ENCODE measurements around the gene DOCK4. TPM values are rescaled to one million over a fixed set of nuclear protein-coding genes. Genes with fewer than 3 reads are reported as not detected.

Gene DOCK4
- total and polyA plus RNA-seq, 7 donors, result 1.8 to 12.7 (median 7.1) TPM

Other genes starting within 250 kb of the DOCK4 start
- 10 to 100 TPM; 10.0 to 13.3 (median 12.0) TPM for gene ZNF277, start 296 bp upstream of the DOCK4 start, total RNA-seq
- gene ZNF277, start 296 bp upstream of the DOCK4 start, polyA plus RNA-seq, result 10 to 100 TPM in 1 of 3 donors, 1 to 10 TPM in 2; 6.9 to 16.7 (median 8.9) TPM
- gene IFRD1, start 244.1 kb upstream of the DOCK4 start, total RNA-seq, result 100 to 1,000 TPM in 1 of 4 donors, 10 to 100 TPM in 3; 43.7 to 163 (median 54.0) TPM
- gene IFRD1, start 244.1 kb upstream of the DOCK4 start, polyA plus RNA-seq, result 100 to 1,000 TPM in 1 of 3 donors, 10 to 100 TPM in 2; 34.7 to 153 (median 84.1) TPM

Data from psoas muscle (tissue), 7 donors.